Mucosa of stomach (tissue), 1 donor: ENCODE results near the gene DDX31.
"Not testable (repeated sequence)": the region's sequence is repeated elsewhere in the genome, so short reads cannot be mapped to it uniquely, and the experiment has no call there.

Experiments used
- H3K27me3 ChIP-seq: one replicate; pipeline ENCODE4 v1.7.0; 2013; ENCODE audit warnings: mild to moderate bottlenecking, low read length; ENCODE audit not compliant: control insufficient read depth, insufficient read depth
- H3K36me3 ChIP-seq: one replicate; pipeline ENCODE4 v1.7.0; 2013; ENCODE audit warnings: low read length; ENCODE audit not compliant: control insufficient read depth, insufficient read depth
- H3K4me1 ChIP-seq: one replicate; pipeline ENCODE4 v1.7.0; 2013; ENCODE audit warnings: mild to moderate bottlenecking, low read length; ENCODE audit not compliant: control insufficient read depth, insufficient read depth
- H3K4me3 ChIP-seq: one replicate; pipeline ENCODE4 v1.7.0; 2013; ENCODE audit warnings: low read length
- H3K9ac ChIP-seq: one replicate; pipeline ENCODE4 v1.7.0; 2013; ENCODE audit warnings: mild to moderate bottlenecking, low read length, moderate library complexity
- H3K9me3 ChIP-seq: one replicate; pipeline ENCODE4 v1.7.0; 2013; ENCODE audit warnings: mild to moderate bottlenecking, low read length, moderate library complexity; ENCODE audit not compliant: control insufficient read depth
- donor health status: Pancreatic carcinoma.

The DDX31 gene

DNA sequence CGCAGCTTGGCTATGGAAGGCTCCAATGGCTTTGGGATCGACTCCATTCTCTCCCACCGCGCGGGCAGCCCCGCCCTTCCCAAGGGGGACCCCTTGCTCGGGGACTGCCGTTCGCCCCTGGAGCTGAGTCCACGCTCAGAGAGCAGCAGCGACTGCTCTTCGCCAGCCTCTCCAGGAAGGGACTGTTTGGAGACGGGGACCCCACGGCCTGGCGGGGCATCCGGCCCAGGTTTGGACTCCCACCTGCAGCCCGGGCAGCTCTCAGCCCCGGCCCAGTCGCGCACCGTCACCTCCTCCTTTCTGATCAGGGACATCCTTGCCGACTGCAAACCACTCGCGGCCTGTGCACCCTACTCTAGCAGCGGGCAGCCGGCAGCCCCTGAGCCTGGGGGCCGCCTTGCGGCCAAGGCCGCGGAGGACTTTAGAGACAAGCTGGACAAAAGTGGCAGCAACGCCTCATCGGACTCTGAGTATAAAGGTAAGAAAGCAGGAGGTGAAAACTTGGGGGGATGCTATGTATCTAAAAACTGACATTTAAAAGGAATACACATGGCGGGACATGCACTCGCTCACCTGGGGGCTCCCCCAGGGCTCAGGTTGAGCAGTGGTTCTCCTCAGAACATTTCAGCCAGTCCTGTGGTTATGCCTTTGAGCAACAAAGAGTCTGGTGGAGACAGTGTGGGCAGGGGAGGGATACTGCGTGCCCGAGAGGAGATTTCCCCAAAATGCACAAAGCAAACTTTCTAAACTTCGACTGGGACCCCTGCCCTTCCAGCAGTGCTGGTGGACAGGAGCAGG lies 86.8 kb downstream of the DDX31 start:
- Histone ChIP-seq H3K36me3 (no peaks in the 10 kb centered on the region), H3K4me1 (peaks cover 6% of the 10 kb centered on the region), H3K4me3 (no peak overlapping the region), H3K9ac (no peak overlapping the region), H3K27me3 (peaks cover 98% of the 10 kb centered on the region), H3K9me3 (no peaks in the 10 kb centered on the region)

DNA sequence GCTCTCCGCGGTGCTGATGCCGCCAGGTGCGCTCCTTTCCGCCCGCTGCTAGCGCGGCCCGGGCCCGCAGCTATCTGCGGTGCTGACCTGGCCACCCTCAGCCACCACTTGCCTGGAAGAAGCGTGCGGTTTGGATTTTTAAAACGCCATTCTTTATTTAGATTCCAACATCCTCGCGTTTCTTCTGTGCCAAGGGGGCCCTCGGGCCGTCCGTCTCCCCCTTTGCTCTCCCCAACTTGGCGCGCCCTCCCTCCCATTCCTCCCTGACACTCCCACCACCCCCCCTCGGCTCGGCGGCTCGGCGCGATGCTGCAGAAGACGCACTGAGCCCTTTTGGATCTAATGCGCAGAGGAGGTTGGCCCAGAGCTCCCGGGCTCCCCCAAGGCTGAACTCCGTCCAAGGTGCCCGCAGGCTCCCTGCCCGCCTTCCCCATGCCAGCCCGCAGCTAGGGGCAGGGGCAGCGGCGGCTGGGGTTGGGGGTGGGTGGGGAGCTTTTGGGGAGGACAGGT lies 87.5 kb downstream of the DDX31 start, which contains the start of gene BARHL1:
TSS of gene BARHL1 (plus strand) at position 331 of the 510 bp plus-strand sequence. CDS start 192 bp downstream, outside the sequence.
- Histone ChIP-seq H3K27me3 (peaks cover 96% of the 10 kb centered on the region), H3K4me3 (no peak within 1 kb of the TSS), H3K36me3 (no peaks in the 10 kb centered on the region)

DNA sequence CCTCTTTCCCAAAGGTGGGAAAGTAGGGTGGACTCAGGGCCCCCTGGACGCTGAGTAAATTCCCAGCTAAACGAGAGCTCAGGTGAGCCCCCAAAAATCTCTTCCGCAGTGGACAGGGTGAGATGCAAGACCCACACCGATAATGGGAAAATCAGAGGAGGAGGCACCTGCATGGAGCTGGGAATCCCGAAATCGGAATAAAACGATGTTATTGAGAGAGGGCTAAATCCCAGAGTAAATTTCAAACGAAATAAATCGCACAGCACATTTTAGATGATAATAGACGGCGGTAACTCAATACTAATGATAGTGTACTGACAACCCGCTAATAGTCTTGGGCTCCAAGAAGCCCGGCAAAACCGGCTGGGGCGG lies 90.4 kb downstream of the DDX31 start:
- H3K4me1 ChIP-seq = peaks cover 6% of the 10 kb centered on the region
- H3K27me3 ChIP-seq = peaks cover 93% of the 10 kb centered on the region
- no peak overlapping the region for H3K4me3 ChIP-seq

More for the DNA sequence above, 87.5 kb downstream of the DDX31 start, which contains the start of gene BARHL1:
- Histone ChIP-seq H3K4me1 (peaks cover 6% of the 10 kb centered on the region), H3K9me3 (no peaks in the 10 kb centered on the region), H3K9ac (no peak within 1 kb of the TSS)

DNA sequence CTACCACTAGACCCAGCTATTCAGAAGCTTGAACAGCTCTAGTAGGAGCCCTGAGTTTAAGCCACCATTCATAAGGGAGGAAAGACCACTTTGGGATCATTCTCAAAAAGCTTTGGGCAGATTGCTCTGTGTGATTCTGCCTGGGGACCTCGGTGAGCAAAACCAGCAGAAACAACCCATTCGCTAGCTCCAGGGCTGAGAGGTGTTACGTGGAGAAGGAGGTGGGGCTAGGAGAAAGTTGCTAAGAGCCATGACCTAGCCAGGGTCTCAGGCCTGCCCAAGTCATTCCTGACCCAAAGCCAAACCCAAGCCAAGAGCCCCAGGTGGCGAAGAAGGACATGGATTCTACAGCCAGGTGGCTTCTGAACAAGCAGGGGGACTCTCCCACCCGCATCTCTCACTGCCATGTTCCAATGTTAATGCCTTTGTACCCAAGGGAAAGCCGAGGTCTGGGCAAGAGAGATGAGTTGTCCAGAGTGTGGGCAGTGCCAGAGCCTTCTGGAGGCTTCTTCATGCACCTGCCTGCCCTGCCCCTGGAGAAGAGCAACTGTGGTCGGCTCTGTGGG lies 91.3 kb downstream of the DDX31 start:
- Histone ChIP-seq H3K4me1 (peaks cover 6% of the 10 kb centered on the region), H3K36me3 (no peaks in the 10 kb centered on the region), H3K4me3 (no peak overlapping the region), H3K27me3 (peaks cover 84% of the 10 kb centered on the region), H3K9ac (no peak overlapping the region), H3K9me3 (no peaks in the 10 kb centered on the region)

More for the DNA sequence above, 90.4 kb downstream of the DDX31 start:
- Histone ChIP-seq H3K36me3 (no peaks in the 10 kb centered on the region), H3K9ac (no peak overlapping the region), H3K9me3 (no peaks in the 10 kb centered on the region)

DNA sequence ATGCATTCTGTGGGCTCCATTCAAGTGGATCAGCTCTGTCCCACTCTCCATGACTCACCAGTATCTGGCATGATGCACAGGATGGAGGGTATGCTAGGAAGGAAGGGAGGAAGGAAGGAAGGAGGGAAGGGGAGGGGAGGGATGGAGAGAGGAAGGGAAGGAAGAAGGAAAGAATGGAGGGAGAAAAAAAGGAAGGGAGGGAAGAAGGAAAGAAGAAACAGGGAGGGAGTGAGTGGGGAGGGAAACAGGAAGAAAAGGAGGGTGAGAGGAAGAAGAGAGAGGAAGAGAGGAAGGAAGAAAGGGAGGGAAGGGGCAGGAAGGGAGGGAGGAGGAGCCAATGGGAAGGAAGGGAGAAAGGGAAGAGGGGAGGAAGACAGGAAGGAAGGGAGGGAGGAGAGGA lies 92.7 kb downstream of the DDX31 start:
- Histone ChIP-seq H3K36me3 (no peaks in the 10 kb centered on the region), H3K27me3 (peaks cover 72% of the 10 kb centered on the region), H3K9me3 (no peaks in the 10 kb centered on the region), H3K4me3 (no peak overlapping the region), H3K9ac (no peak overlapping the region), H3K4me1 (peaks cover 6% of the 10 kb centered on the region)

DNA sequence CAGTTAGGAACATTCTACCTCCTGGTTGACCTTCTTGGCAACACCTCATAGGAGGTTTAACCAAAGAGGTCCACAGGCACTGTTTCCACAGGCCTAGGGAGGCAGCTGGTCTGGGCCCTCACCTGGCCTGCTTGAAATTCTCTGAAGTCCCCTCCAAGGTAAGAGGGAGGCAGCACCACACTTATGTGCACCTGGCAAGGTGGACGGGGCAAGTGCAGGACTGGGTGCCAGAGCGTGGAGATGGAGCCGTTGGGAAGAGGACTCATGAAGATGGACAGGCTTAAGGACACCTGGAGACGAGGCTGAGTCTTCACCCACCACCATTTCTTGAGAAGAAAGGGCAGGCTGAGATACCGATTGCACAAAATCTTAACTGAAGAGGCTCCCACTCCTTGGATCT lies 94.0 kb downstream of the DDX31 start:
- no peaks in the 10 kb centered on the region for H3K9me3 ChIP-seq
- H3K36me3 ChIP-seq = no peaks in the 10 kb centered on the region
- no peaks in the 10 kb centered on the region for H3K4me1 ChIP-seq
- no peak overlapping the region for H3K9ac ChIP-seq
- no peak overlapping the region for H3K4me3 ChIP-seq
- peaks cover 59% of the 10 kb centered on the region for H3K27me3 ChIP-seq

DNA sequence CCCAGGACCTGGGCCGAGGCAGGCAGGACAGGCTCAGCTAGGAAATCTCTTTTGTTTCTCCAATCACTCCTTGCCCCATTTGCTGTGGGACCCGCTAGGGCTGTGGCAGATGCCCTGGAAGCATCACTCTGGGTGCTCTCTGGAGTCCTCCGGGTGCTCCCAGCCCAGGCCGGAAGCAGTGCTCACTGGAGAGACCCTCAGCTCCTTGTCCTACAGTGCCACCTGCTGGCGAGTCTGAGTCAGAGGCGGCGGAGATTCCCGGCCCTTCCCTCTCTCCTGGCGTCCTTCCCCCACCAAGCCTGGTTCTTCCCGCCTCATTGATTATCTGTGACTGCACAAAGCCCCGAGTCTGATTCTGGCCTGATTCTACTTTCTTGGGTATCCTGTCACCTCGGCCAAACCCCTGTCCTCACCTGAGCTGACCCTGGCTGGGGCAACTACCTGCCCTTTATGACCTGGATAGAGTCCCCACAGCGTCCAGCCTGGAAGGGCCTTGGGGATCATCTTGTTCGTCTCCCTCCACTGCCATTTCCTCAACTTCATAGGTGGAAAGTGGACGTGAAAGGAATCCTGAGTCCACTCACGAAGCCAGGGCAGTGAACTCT lies 94.7 kb downstream of the DDX31 start:
- Histone ChIP-seq H3K36me3 (no peaks in the 10 kb centered on the region), H3K4me3 (no peak overlapping the region), H3K27me3 (peaks cover 52% of the 10 kb centered on the region), H3K9ac (no peak overlapping the region), H3K9me3 (no peaks in the 10 kb centered on the region), H3K4me1 (no peaks in the 10 kb centered on the region)

DNA sequence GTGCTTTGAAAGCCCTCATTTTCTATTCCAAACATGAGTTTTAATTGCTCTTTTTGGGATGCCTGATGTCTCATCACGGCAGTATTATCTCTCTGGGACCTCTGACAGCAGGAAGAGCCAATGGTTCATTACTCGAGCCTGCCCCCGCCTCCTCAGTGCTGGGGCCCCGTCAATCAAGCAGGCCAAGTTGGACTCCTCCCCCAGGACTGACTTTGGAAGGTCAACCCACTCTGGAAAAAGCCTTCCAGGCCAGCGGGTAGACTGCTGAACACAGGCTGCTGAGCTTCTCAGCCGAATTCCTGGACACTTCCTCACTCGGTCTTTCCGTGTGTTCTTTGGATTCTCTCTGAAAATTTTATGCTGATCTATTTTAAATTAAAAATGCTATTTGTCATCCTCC lies 96.9 kb downstream of the DDX31 start:
- Histone ChIP-seq H3K9me3 (no peaks in the 10 kb centered on the region), H3K27me3 (peaks cover 30% of the 10 kb centered on the region), H3K4me3 (no peak overlapping the region), H3K9ac (no peak overlapping the region), H3K4me1 (no peaks in the 10 kb centered on the region), H3K36me3 (no peaks in the 10 kb centered on the region)

DNA sequence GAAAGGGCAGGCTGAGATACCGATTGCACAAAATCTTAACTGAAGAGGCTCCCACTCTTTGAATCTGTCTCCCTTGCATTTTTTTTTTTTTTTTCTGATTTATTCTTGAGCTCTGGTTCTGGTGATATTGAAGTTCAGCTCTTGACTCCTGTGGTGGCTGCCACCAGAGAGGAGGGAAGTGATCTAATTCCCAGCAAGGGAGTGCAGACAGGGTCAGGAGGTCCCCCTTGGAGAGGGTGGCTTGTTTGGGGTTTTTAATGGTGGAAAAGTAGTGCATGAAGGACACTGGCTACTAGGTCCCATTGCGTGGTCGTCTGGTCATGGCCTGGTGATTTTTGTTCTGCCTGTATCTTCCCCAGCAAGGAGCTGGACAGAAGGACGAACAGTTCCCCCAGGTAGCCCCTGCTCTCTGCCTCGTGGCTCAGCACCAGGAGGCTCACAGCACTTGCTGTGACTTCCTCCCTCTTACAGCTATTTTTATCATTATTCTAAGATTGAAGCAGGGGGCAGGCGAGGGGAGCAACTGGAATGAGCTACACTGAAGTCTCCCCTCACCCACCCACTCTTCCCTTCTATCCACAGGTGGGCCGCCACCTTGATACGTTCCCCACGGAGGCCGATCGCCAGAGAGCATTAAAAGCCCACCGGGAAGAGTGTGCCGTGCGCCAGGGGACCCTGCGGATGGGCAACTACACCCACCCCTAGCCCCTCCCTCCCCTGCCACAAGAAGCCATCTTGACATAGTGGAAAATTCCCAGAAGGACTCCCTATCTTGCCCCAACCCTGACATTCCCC lies 97.8 kb downstream of the DDX31 start:
- Histone ChIP-seq H3K4me3 (no peak overlapping the region), H3K9me3 (no peaks in the 10 kb centered on the region), H3K9ac (no peak overlapping the region), H3K27me3 (peaks cover 23% of the 10 kb centered on the region), H3K36me3 (no peaks in the 10 kb centered on the region), H3K4me1 (no peaks in the 10 kb centered on the region)

DNA sequence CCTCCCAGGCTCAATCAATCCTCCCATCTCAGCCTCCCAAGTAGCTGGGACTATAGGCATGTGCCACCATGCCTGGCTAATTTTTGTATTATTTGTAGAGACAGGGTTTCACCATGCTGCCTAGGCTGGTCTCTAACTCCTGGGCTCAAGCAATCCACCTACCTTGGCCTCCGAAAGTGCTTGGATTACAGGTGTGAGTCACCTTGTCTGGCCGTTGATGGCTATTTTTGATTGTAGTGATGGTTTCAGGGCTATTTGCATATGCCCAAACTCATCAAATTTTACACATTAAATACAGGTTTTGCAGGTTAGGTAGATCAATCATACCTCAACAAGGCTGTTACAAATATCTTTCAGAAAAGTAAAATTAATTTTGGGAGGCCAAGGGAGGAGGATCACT lies 101.0 kb downstream of the DDX31 start:
- not testable (repeated sequence) for H3K36me3 ChIP-seq, H3K27me3 ChIP-seq, H3K9me3 ChIP-seq, H3K4me3 ChIP-seq, H3K4me1 ChIP-seq, H3K9ac ChIP-seq

DNA sequence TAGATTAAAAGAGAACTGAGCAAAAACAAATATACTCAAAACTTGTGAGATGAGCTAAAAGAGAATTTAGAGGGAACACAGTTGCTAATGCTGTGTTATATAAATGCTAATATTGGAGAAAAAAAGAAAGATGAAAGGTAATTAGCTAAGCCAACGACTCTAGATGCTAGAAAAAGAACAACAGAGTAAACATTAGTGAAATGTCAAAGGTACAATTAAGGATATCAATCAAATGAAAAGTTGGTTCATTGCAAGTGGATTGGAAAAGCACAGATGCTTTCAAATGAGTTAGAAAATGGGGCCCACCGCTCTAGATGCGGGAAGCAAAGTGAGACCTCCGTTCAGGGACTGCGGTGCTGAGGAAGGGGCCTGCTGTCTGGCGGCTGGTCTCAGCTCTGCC lies 105.3 kb downstream of the DDX31 start:
- Histone ChIP-seq H3K9ac (no peak overlapping the region), H3K9me3 (no peaks in the 10 kb centered on the region), H3K27me3 (peaks cover 6% of the 10 kb centered on the region), H3K36me3 (no peaks in the 10 kb centered on the region), H3K4me3 (no peak overlapping the region), H3K4me1 (no peaks in the 10 kb centered on the region)

DNA sequence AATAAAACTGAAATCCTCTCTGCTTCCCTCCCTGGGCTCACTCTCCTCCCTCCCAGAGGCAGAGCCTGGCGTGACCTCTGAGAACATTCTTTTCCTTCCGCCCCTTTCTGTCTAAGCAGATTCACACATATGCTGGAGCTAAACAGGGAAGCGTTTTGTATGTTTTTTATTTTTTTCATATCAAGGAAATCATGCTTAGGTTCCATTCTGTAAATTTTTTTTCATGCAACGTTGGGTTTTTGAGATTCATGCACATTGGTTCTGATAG lies 107.5 kb downstream of the DDX31 start:
- no peak overlapping the region for H3K4me3 ChIP-seq

More for the DNA sequence above, 107.5 kb downstream of the DDX31 start:
- Histone ChIP-seq H3K36me3 (no peaks in the 10 kb centered on the region), H3K9ac (no peak overlapping the region), H3K9me3 (no peaks in the 10 kb centered on the region), H3K4me1 (no peaks in the 10 kb centered on the region), H3K27me3 (peaks cover 6% of the 10 kb centered on the region)
